AG04449 (cell line): ENCODE data around the gene DSG1.

Source experiments
- CTCF ChIA-PET: fragments of 350-600 bp; formaldehyde crosslinking; extraction: SDS; loops from one replicate; lab custom pipeline; 2021; ENCODE audit warnings: antibody characterized with exemption; lab: Yijun Ruan, JAX
- POLR2A ChIA-PET: fragments of 400-600, 350-600 bp; formaldehyde crosslinking; extraction: SDS; loops from one replicate; lab custom pipeline; 2020; ENCODE audit warnings: antibody characterized with exemption, inconsistent platforms; lab: Yijun Ruan, JAX
- DNase-seq: peaks from one replicate; pipeline ENCODE4 v3.0.0-alpha.2; 2010; ENCODE audit warnings: low read depth, low spot score
- H3K4me3 ChIP-seq: 2 replicates; pipeline ENCODE4 v1.5.1; 2011; ENCODE audit warnings: low read depth, mild to moderate bottlenecking, control low read depth, low read length
- CTCF ChIP-seq: IDR thresholded peaks from one replicate; pipeline ENCODE4 v1.5.1; 2011; ENCODE audit warnings: mild to moderate bottlenecking, moderate library complexity, low read length, control low read depth, inconsistent platforms; ENCODE audit not compliant: insufficient read depth; ENCODE audit errors: missing control alignments

DSG1 gene

GRCh38 chr18:31364190-31364589, 46.2 kb downstream of the DSG1 start:
- ChIA-PET CTCF (no interaction called here), POLR2A (no interaction called here)
- no peak for TF ChIP-seq CTCF
- H3K4me3 ChIP-seq, result no peak overlapping the region
- no peak for DNase-seq

- no peak overlapping the region for H3K4me3 ChIP-seq
- DNase-seq, result no peak
- CTCF ChIA-PET, result no interaction called here
- POLR2A ChIA-PET, result interaction anchor here (0.6 kb wide), 1 partner anchor 337 kb away, joined by 3 read pairs; no protein-coding TSS in a partner anchor
- no peak for TF ChIP-seq CTCF
Observed at GRCh38 chr18:31369478-31369877, 51.5 kb downstream of the DSG1 start.

- POLR2A ChIA-PET, result no interaction called here
- no peak for DNase-seq
- H3K4me3 ChIP-seq, result no peak overlapping the region
- CTCF ChIA-PET, result no interaction called here
- no peak for TF ChIP-seq CTCF
Observed at GRCh38 chr18:31371989-31372388, 54.0 kb downstream of the DSG1 start.

GRCh38 chr18:31373641-31374040, 55.7 kb downstream of the DSG1 start:
- no peak for TF ChIP-seq CTCF
- POLR2A ChIA-PET, result no interaction called here
- no peak overlapping the region for H3K4me3 ChIP-seq
- CTCF ChIA-PET, result no interaction called here
- DNase-seq, result no peak

- POLR2A ChIA-PET, result no interaction called here
- CTCF ChIA-PET, result no interaction called here
- TF ChIP-seq CTCF, result no peak
- H3K4me3 ChIP-seq, result no peak within 1 kb of the TSS
- DNase-seq, result no peak
Observed at GRCh38 chr18:31376477-31376876, 58.5 kb downstream of the DSG1 start, which contains the start of gene DSG4. Gene DSG4, plus strand, starts transcription at chr18:31376777. Its CDS starts 135 bp downstream, at chr18:31376912.

GRCh38 chr18:31380912-31381311, 63.0 kb downstream of the DSG1 start:
- no peak for DNase-seq
- CTCF ChIA-PET, result no interaction called here
- no peak for TF ChIP-seq CTCF
- POLR2A ChIA-PET, result no interaction called here
- no peak overlapping the region for H3K4me3 ChIP-seq
